ENCODE results near the gene STARD10.

- TF ChIP-seq CTCF (IDR thresholded peaks at IDR 0.05; ENCODE audit: low read depth, low read length, missing input control) (no peak), RAD21 (IDR thresholded peaks at IDR 0.05) (no peak), GABPA (IDR thresholded peaks at IDR 0.05 in 1 of 2, conservative IDR thresholded peaks at IDR 0.05 in 1 of 2) (no peak), ATF3 (IDR thresholded peaks at IDR 0.05) (no peak), RXRA (IDR thresholded peaks at IDR 0.05) (no peak), SP1 (IDR thresholded peaks at IDR 0.05) (no peak), TAF1 (conservative IDR thresholded peaks at IDR 0.05) (no peak), REST (IDR thresholded peaks at IDR 0.05) (no peak), JUND (IDR thresholded peaks at IDR 0.05) (no peak), NR2F2 (IDR thresholded peaks at IDR 0.05) (no peak), MAX (IDR thresholded peaks at IDR 0.05) (no peak), FOXA2 (IDR thresholded peaks at IDR 0.05) (no peak), ZBTB33 (IDR thresholded peaks at IDR 0.05) (no peak), HNF4G (IDR thresholded peaks at IDR 0.05) (no peak)
Measured at GRCh38 chr11:72751116-72752087, 42.4 kb downstream of the STARD10 start.
